SW480 (cell line): ENCODE data around the gene ITGA11.

ENCODE experiments used
- DNase-seq: peaks from one replicate; pipeline ENCODE4 v3.0.0-alpha.2; 2016; ENCODE audit warnings: low spot score

The ITGA11 gene

GRCh38 chr15:68447976-68448755 is 16.2 kb upstream of the ITGA11 start:
- DNase-seq: no peak

DNA sequence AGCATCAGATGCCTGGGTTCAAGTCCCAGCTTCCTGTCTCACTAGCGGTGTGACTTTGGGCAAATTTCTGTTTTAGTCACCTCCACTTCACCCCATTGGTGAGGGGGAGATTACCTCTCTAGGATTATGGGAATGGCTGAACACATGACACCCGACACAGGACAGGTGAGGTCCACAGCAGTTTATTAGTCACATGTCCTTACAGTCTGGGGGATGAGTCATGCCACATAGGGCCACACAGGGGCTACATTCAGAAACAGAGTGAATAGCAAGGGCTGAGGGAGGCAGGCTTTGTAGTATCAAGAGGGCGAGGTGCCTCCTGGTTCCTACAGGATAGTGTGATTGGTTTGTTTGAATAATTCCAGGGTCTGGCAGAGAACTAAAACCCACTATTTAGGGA is 15.2 kb upstream of the ITGA11 start:
- peak; percentile 49 for DNase-seq

DNA sequence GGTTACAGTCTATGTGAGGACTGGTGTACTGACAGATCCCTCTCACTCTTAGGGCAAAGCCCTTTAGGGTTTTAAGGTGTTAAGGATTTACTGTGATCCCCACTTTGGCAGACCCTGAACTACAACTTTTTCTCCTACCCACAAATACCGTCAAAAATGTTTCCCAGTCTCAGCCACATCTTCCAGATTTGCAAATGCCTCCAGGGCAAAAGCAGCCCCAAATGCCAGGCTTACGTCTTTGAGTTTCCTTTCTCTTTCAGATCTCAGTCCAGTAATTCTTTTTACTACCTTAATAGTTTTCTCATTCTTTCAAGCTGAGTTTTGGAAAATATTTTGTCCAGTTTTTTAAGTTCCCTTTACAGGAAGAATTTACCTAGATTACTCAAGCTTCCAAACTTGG is 13.4 kb upstream of the ITGA11 start:
- DNase-seq: no peak

GRCh38 chr15:68444336-68444735 is 12.4 kb upstream of the ITGA11 start:
- DNase-seq: no peak

- no peak for DNase-seq
Observed at GRCh38 chr15:68442903-68443302, 10.9 kb upstream of the ITGA11 start.

- no peak for DNase-seq
Observed at GRCh38 chr15:68442041-68442440, 10.1 kb upstream of the ITGA11 start.

DNA sequence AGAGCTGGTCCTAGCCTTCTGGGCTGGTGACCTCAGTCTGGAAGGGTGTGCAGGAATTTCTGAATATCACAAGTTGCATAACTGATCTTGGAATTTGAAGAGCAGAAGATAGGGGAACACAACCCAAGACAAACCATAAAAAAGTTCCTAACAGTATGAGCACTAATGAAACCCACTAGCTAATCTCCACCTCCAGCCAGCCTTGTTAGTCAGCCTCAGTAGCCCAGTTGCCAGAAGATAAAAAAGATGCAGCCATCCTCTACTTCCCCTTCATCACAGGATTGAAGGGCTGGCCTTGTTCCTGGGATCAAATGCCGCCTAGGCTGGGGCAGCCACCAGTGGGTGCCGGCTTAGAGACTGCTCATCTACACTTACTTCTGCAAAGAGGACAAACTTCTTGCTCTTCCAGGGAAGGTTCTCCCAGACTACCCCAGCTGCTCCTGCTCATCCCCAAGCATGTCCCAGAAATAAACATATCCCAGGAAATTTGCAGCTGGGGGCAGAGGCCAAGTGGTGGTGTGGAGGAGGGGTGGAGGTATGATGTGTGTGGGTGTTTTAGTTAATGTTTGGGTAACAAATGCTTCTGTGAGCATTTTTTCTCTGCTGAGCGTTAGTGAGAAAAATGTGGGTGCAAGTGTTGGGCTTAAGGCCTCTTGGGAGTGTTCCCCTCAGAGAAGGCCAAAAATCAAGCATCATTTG is 9.2 kb upstream of the ITGA11 start:
- DNase-seq: no peak

DNA sequence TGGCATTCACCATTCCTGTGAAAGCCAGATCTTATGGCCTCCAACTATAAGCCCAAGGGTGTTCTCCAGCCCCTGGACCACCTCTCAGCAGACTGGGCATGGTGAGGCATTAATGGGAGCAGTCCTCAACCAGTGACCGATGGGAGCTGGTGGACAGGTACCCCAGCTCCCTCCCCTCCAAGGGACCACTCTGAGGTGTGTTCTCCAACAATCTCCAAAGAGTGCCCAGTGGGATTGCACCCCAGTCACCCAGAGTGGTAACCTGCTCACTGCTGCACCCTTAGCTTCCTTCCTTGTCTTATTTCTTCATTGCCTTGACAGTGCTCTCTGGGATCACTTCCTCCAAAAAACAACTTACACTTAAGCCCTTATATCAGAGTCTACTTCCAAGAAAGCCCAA is 8.2 kb upstream of the ITGA11 start:
- no peak for DNase-seq

DNA sequence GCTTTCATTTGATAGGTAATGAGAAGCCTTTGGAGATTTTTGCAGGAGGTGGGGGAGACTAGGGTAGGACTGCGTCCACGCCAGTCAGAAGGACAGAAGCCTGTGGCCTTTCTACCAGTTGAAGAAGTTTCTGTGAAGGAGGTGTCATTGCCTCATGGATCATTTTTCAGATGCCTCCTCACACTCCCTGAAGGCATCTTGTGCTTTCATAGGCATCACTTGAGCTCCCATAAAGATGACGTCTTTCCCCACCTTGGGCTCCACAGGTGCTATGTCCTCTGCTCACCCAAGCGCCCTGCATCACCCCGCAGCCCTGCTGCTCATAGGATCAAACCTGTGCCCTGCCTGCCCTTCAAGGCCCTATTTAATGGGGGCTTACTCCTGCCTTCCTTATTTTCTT is 7.5 kb upstream of the ITGA11 start:
- DNase-seq: no peak

- DNase-seq: no peak
Observed at GRCh38 chr15:68436680-68437079, 4.7 kb upstream of the ITGA11 start.

- no peak for DNase-seq
Observed at GRCh38 chr15:68435966-68436365, 4.0 kb upstream of the ITGA11 start.

DNA sequence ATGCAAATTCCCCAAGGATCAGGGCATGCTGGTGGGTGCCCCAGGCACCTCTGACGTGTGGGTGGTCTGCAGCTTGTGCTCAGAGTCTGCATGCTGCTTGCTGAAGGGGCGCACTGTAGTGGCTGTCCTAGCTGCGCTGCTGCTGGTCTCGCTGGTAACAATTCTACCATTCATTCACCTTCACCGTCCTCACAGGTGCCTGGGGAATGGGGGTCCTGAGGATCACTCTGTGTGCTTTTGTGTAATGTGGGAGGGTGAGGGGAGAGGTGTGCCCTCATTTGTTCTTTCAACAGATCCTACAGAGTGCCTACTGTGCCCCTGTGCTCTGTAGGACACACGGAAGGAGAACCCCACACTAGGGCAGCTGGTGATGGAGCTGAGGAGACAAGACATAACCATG is 2.1 kb upstream of the ITGA11 start:
- no peak for DNase-seq

DNA sequence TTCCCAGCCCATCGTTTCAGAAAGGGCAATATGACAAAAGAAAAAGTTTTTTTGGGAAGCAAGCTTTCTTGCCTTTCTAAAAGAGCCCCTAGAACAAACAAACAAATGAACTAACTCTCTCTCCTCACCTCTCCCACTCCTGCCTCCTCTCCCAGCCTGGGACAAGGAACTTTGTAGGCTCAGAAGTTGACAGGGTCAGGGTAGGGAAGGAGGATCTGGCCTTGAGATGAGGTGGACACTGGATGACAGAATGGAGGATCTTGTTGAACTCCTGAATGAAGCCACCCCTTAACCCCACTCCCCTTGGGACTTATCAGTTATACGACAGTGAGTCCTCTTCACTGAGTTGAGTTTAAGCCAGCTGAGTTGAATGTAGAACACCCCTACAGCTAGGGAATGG is 1.6 kb upstream of the ITGA11 start:
- no peak for DNase-seq

DNA sequence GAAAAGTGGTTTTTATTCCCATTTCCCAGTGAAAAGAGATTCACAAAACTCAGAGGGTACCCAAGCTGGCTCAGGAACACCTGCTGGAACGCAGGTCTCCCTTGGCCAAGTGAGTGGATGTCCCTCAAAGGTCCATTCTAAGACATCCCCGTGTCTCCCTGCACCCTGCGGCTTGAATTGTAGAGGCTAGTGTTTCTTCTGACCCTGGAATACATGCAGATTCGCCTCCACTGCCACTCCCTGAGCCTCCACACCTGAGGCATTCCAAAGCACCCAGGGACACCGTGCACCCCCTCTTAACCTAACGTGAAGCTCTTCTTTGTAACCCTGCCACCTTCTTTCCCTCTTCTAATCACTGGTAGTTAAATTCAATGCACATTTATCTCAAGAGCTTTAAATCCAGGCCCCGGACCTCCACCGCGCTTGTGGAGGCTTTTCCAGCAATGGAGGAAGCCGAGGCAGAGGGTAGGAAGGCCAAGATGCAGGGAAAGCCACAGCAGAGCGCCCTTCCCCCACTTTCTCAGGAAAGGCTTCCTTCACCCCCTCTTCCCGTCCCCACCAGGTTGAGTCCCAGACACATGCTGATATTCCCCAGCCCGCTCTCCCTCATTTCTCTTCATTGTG is 590 bp upstream of the ITGA11 start:
- no peak for DNase-seq

DNA sequence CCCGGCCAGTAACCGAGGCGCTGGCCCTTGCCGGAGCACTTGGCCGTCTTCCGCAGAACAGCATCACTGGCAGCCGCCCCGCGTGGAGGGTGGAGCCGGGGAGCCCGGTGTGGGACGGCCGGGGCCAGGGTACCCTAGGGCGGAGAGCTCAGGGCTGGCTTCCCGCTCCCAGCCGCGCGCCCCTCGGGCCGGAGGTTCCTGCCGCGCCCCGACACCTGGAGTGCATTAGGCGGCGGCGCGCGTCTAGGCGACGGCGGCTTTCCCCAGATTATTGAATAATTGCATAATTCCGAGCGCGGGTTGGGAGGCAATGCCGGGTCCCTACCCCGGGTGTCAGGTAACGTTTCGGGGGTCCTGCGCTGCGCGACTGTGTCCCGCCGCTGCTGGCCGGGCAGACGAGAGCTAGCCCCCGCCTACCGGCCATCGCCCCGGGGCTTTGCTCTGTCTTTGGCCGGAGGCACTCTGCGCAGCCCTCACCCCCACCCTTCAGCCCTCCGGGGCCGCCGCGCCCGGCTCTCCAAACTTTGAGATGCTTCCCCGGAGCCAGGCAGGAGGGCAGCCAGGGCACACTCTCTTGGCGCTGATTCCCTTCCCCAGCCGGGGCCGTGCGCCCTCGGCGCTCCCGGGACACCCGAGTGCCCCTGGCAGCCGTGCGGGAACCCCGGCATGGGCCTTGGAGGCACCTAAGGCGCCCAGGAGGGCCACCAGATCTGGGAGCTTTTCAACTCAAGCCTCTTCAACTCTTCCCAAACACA is 749 bp downstream of the ITGA11 start:
- no peak for DNase-seq

DNA sequence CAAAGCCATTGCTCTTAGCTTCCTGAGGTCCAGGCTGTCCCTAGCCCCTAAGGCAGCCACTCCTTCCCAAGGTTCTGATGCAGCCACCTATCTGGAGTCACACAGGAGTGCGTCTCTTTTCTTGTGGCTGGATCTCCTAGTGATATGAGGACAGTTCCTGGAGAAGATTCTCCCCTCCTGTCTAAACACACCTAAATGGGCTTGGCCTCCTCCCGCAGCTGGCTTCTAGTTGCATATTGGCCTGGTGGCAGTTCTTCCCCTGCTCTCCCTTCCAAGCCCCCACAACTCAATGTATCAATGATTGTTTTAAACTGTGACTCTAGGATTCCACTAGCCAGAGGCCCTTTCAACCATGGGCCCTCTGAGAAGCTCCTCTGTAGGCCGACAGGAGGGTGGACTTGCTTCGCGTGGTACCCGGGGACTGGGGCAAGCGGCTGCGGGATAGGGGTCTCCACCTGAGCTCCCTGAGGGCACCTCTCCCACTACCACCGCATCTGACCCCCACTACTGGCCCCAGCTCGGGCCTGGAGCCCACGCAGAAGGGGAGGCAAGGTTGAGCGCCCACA is 1.4 kb downstream of the ITGA11 start:
- no peak for DNase-seq

GRCh38 chr15:68429691-68430470 is 2.1 kb downstream of the ITGA11 start:
- no peak for DNase-seq

DNA sequence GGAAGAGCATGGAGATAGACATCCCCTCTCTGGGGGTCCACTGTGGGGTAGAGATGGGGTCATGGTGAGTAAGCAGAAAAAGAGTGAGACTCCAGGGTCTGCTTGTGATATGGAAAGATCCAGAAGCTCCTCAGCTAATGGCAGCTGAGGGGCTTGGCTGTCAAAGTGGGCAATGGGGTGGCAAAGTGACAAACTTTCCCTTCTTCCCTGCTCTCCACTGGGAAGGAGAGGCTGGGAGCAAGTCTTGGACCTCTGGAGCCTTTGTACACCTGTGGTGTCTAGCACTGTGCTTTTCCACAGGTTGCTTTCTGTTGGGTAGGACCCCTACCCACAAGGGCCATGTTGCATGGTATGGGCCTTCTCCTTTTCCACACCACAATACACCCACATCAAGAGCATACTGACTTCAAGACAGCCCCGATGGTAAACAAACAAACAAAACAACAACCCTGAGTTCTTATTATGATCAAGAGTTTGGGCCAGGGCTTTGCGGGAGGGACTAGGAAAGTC is 3.5 kb downstream of the ITGA11 start:
- no peak for DNase-seq

GRCh38 chr15:68427963-68428362 is 4.0 kb downstream of the ITGA11 start:
- no peak for DNase-seq

GRCh38 chr15:68427366-68427765 is 4.6 kb downstream of the ITGA11 start:
- no peak for DNase-seq

- DNase-seq: no peak
Observed at GRCh38 chr15:68426116-68426515, 5.8 kb downstream of the ITGA11 start.
